ENCODE measurements around the gene ANKRD35. TPM values are rescaled to one million over a fixed set of nuclear protein-coding genes. Genes with fewer than 3 reads are reported as not detected.
"Not testable (repeated sequence)": the region's sequence is repeated elsewhere in the genome, so short reads cannot be mapped to it uniquely, and the experiment has no call there.

ANKRD35 gene
- not detected in 2 replicates for total RNA-seq (2014; rRNA removed; shearing (Covaris generic); ENCODE audit: low replicate concordance)

- DNase-seq (ENCODE audit: low read depth) = peak; percentile 72
- in situ Hi-C loops (cut with HindIII; ENCODE audit: low pct_unique_long_range_greater_than_20kb, low sequenced_read_pairs) = no loop called here
Measured at GRCh38 chr1:145885738-145886287, at the start of gene ANKRD35. ANKRD35 (minus strand) TSS chr1:145885866; CDS start chr1:145885758, 108 bp downstream.

- in situ Hi-C loops (cut with HindIII; ENCODE audit: low pct_unique_long_range_greater_than_20kb, low sequenced_read_pairs); DNase-seq (ENCODE audit: low read depth): not testable (repeated sequence)
Measured at GRCh38 chr1:145932522-145933009, 46.9 kb upstream of the ANKRD35 start.

GRCh38 chr1:145927916-145928643, 42.4 kb upstream of the ANKRD35 start:
- in situ Hi-C loops (cut with HindIII; ENCODE audit: low pct_unique_long_range_greater_than_20kb, low sequenced_read_pairs) = no loop called here
- peak; percentile 8 for DNase-seq (ENCODE audit: low read depth)

- in situ Hi-C loops (cut with HindIII; ENCODE audit: low pct_unique_long_range_greater_than_20kb, low sequenced_read_pairs) = no loop called here
- peak; percentile 98 for DNase-seq (ENCODE audit: low read depth)
Measured at GRCh38 chr1:145927063-145927886, 41.6 kb upstream of the ANKRD35 start, which contains the start of gene RBM8A. RBM8A (minus strand) TSS chr1:145927484; CDS start chr1:145927426, 58 bp downstream.

GRCh38 chr1:145926686-145927062, 41.0 kb upstream of the ANKRD35 start:
- in situ Hi-C loops (cut with HindIII; ENCODE audit: low pct_unique_long_range_greater_than_20kb, low sequenced_read_pairs) = no loop called here
- no peak for DNase-seq (ENCODE audit: low read depth)

GRCh38 chr1:145922266-145922665, 36.6 kb upstream of the ANKRD35 start:
- DNase-seq (ENCODE audit: low read depth) = no peak
- in situ Hi-C loops (cut with HindIII; ENCODE audit: low pct_unique_long_range_greater_than_20kb, low sequenced_read_pairs) = no loop called here

- in situ Hi-C loops (cut with HindIII; ENCODE audit: low pct_unique_long_range_greater_than_20kb, low sequenced_read_pairs); DNase-seq (ENCODE audit: low read depth): not testable (repeated sequence)
Measured at GRCh38 chr1:145920297-145920696, 34.6 kb upstream of the ANKRD35 start.

GRCh38 chr1:145918992-145919939, 33.6 kb upstream of the ANKRD35 start:
- peak; percentile 76 for DNase-seq (ENCODE audit: low read depth)
- in situ Hi-C loops (cut with HindIII; ENCODE audit: low pct_unique_long_range_greater_than_20kb, low sequenced_read_pairs) = no loop called here

GRCh38 chr1:145918144-145918991, 32.7 kb upstream of the ANKRD35 start, which contains the start of gene PEX11B:
PEX11B (minus strand) TSS chr1:145918717; CDS start chr1:145918688, 29 bp downstream.
- in situ Hi-C loops (cut with HindIII; ENCODE audit: low pct_unique_long_range_greater_than_20kb, low sequenced_read_pairs) = no loop called here
- peak; percentile 91 for DNase-seq (ENCODE audit: low read depth)

GRCh38 chr1:145917595-145917994, 31.9 kb upstream of the ANKRD35 start:
- peak; percentile 6 for DNase-seq (ENCODE audit: low read depth)
- in situ Hi-C loops (cut with HindIII; ENCODE audit: low pct_unique_long_range_greater_than_20kb, low sequenced_read_pairs) = no loop called here

GRCh38 chr1:145916745-145917144, 31.1 kb upstream of the ANKRD35 start:
- DNase-seq (ENCODE audit: low read depth) = peak; percentile 39
- in situ Hi-C loops (cut with HindIII; ENCODE audit: low pct_unique_long_range_greater_than_20kb, low sequenced_read_pairs) = no loop called here

- DNase-seq (ENCODE audit: low read depth) = no peak
- in situ Hi-C loops (cut with HindIII; ENCODE audit: low pct_unique_long_range_greater_than_20kb, low sequenced_read_pairs) = no loop called here
Measured at GRCh38 chr1:145912128-145912641, 26.5 kb upstream of the ANKRD35 start.

- in situ Hi-C loops (cut with HindIII; ENCODE audit: low pct_unique_long_range_greater_than_20kb, low sequenced_read_pairs) = no loop called here
Measured at GRCh38 chr1:145908653-145909052, 23.0 kb upstream of the ANKRD35 start.

GRCh38 chr1:145906954-145907753, 21.5 kb upstream of the ANKRD35 start:
- DNase-seq (ENCODE audit: low read depth) = no peak
- in situ Hi-C loops (cut with HindIII; ENCODE audit: low pct_unique_long_range_greater_than_20kb, low sequenced_read_pairs) = no loop called here

More at GRCh38 chr1:145908653-145909052, 23.0 kb upstream of the ANKRD35 start:
- DNase-seq (ENCODE audit: low read depth) = no peak

GRCh38 chr1:145901312-145902021, 15.8 kb upstream of the ANKRD35 start:
- no peak for DNase-seq (ENCODE audit: low read depth)
- in situ Hi-C loops (cut with HindIII; ENCODE audit: low pct_unique_long_range_greater_than_20kb, low sequenced_read_pairs) = no loop called here

Data from Caki2 (cell line).